Stimulated activated CD8-positive, alpha-beta memory T cell treated with anti-CD3 and anti-CD28 coated beads, Interleukin-15, amount 100 ng/mL, for 4 hours (primary cell): ENCODE measurements around the gene ACAA2.
"Not testable (repeated sequence)": the region's sequence is repeated elsewhere in the genome, so short reads cannot be mapped to it uniquely, and the experiment has no call there.

Source experiments
- DNase-seq, 2 donors: peaks; one replicate each; pipeline ENCODE4 v3.0.0-alpha.2; 2020; ENCODE audit warnings: low read depth in 2 of 2

Gene ACAA2

GRCh38 chr18:49811151-49811938 is 2.0 kb downstream of the ACAA2 start:
- no peak for DNase-seq

- not testable (repeated sequence) for DNase-seq
Measured at GRCh38 chr18:49808553-49809191, 4.7 kb downstream of the ACAA2 start.

DNA sequence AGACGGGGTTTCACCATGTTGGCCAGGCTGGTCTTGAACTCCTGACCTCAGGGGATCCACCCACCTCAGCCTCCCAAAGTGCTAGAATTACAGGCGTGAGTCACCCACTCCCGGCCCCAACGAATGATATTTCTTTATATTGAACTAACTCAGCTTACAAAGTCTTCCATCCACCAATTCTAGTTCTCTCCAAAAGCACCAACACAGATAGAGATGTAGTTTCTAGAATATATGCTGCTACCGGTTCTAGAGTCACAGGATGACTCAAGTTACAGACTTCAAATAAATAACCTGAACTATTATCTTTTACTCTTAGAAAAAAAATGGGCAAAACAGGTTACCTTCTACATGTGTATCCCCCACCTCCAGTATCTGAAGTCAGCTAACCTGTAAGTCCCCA is 9.2 kb downstream of the ACAA2 start:
- DNase-seq = no peak

GRCh38 chr18:49802623-49803022 is 10.7 kb downstream of the ACAA2 start:
- DNase-seq = no peak

DNA sequence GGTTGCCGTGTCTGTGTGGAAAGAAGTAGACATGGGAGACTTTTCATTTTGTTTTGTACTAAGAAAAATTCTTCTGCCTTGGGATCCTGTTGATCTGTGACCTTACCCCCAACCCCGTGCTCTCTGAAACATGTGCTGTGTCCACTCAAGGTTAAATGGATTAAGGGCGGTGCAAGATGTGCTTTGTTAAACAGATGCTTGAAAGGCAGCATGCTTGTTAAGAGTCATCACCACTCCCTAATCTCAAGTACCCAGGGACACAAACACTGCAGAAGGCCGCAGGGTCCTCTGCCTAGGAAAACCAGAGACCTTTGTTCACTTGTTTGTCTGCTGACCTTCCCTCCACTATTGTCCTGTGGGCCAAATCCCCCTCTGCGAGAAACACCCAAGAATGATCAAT is 12.8 kb downstream of the ACAA2 start:
- not testable (repeated sequence) for DNase-seq

- not testable (repeated sequence) for DNase-seq
Measured at GRCh38 chr18:49799806-49800205, 13.5 kb downstream of the ACAA2 start.

DNA sequence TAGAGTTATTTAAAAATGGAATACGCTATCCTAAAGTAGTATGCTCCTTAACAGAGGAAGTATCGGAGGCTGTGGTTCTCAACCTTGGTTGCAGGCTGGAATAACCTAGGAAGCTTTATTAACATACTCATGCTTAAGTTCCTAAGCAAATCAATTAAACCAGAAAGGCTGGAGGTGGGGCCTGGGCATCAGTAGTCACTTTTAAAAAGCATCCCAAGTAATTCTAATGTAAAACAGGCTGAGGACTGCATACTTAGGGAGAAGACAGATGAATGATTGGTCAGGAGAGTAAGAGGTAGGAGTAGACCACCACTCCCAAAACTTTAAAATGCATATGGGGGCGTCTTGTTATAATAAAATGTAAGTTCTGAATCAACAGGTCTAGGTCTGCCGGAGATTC is 15.3 kb downstream of the ACAA2 start:
- no peak for DNase-seq

GRCh38 chr18:49795612-49796552 is 17.5 kb downstream of the ACAA2 start:
- no peak for DNase-seq

DNA sequence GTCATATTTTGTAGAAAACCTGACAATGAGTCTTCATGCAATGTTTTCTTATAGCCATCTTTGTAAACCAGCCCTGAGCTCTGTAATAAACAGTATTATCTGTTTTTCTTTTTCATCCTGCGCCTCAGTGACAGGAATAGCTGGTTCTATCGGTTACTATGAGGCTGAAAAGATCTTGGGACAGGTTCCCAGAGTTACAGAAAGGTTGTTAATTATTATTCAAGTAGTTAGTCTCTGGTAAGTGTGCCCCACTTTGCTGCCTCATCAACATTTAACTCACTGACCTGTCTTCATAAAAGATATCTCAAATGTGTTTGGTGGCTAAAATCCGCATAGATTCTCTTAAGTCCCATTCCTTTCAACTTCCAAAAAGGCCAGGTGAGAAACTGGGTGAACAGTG is 18.6 kb downstream of the ACAA2 start:
- no peak for DNase-seq

GRCh38 chr18:49789560-49790134 is 23.7 kb downstream of the ACAA2 start:
- DNase-seq = not testable (repeated sequence)

- no peak for DNase-seq
Measured at GRCh38 chr18:49788327-49788898, 24.9 kb downstream of the ACAA2 start.

GRCh38 chr18:49786019-49786720 is 27.2 kb downstream of the ACAA2 start:
- DNase-seq = no peak

- DNase-seq = no peak
Measured at GRCh38 chr18:49784427-49785185, 28.7 kb downstream of the ACAA2 start.

DNA sequence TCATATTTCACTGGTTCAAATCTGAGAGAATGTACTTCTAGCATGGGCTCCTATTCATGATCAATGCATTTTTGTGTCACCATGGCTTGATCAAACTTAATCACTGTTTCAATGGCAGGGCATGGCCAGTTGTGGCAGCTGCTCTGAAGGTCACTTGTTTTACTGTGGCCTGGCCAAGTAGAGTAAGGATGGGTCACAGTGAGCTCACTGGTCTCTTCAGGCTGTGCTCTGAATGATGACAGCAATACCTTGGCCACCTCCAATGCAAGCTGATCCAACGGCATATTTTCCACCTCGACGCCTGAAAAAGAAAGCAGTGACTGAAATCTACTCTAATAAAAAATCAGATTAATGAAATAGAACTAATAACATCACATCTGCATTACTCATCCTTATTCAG is 29.7 kb downstream of the ACAA2 start:
- not testable (repeated sequence) for DNase-seq

- no peak for DNase-seq
Measured at GRCh38 chr18:49778826-49779465, 34.4 kb downstream of the ACAA2 start.

- DNase-seq = no peak
Measured at GRCh38 chr18:49769047-49769728, 44.1 kb downstream of the ACAA2 start.

- DNase-seq = no peak
Measured at GRCh38 chr18:49768051-49768391, 45.3 kb downstream of the ACAA2 start.

- no peak for DNase-seq
Measured at GRCh38 chr18:49767111-49768050, 46.0 kb downstream of the ACAA2 start.
